Endodermal cell (in vitro differentiated cells): ENCODE results near the gene CEP128. TPM values are rescaled to one million over a fixed set of nuclear protein-coding genes. Genes with fewer than 3 reads are reported as not detected.
A peak's percentile ranks its signal among the peaks of the same experiment; 100 is the strongest.
"Not testable (repeated sequence)": the region's sequence is repeated elsewhere in the genome, so short reads cannot be mapped to it uniquely, and the experiment has no call there.

Source experiments
- DNase-seq: peaks from one replicate; pipeline ENCODE4 v3.0.0-alpha.2; 2017
- H3K27ac ChIP-seq: 2 replicates; pipeline ENCODE4 v1.5.1; 2013; ENCODE audit warnings: mild to moderate bottlenecking, low read depth, low read length, moderate library complexity
- H3K27me3 ChIP-seq: 2 replicates; pipeline ENCODE4 v1.6.1; 2013; ENCODE audit warnings: mild to moderate bottlenecking, low read length, moderate library complexity; ENCODE audit not compliant: insufficient read depth, control insufficient read depth, poor library complexity, severe bottlenecking
- H3K36me3 ChIP-seq: 2 replicates; pipeline ENCODE4 v1.7.0; 2013; ENCODE audit warnings: mild to moderate bottlenecking, low read length, moderate library complexity; ENCODE audit not compliant: control insufficient read depth, insufficient read depth
- H3K4me1 ChIP-seq: one replicate; pipeline ENCODE4 v1.7.0; 2013; ENCODE audit warnings: low read length; ENCODE audit not compliant: control insufficient read depth, insufficient read depth
- H3K4me3 ChIP-seq: 2 replicates; pipeline ENCODE4 v1.5.1; 2013; ENCODE audit warnings: mild to moderate bottlenecking, low read length, moderate library complexity
- H3K9ac ChIP-seq: 2 replicates; pipeline ENCODE4 v1.6.1; 2013; ENCODE audit warnings: mild to moderate bottlenecking, low read length, moderate library complexity; ENCODE audit not compliant: poor library complexity, severe bottlenecking; ENCODE audit errors: extremely low read depth
- H3K9me3 ChIP-seq: 2 replicates; pipeline ENCODE4 v1.6.1; 2013; ENCODE audit warnings: mild to moderate bottlenecking, low read length, moderate library complexity; ENCODE audit not compliant: control insufficient read depth
- H3K27ac Mint-ChIP-seq: 2 replicates; pipeline ENCODE4 v1.8.0; 2020; ENCODE audit warnings: mixed read lengths
- H3K27me3 Mint-ChIP-seq: 2 replicates; pipeline ENCODE4 v1.8.0; 2021; ENCODE audit warnings: mild to moderate bottlenecking, mixed read lengths; ENCODE audit not compliant: insufficient read depth
- H3K36me3 Mint-ChIP-seq: 2 replicates; pipeline ENCODE4 v1.8.0; 2020; ENCODE audit warnings: low read depth, mixed read lengths
- H3K4me1 Mint-ChIP-seq: 2 replicates; pipeline ENCODE4 v1.8.0; 2020; ENCODE audit warnings: mixed read lengths
- H3K4me3 Mint-ChIP-seq: 2 replicates; pipeline ENCODE4 v1.8.0; 2020; ENCODE audit warnings: mild to moderate bottlenecking, moderate library complexity, mixed read lengths
- H3K9me3 Mint-ChIP-seq: 2 replicates; pipeline ENCODE4 v1.8.0; 2020; ENCODE audit warnings: mild to moderate bottlenecking, mixed read lengths
- WGBS, 2 experiments: methylation state at CpG; one replicate each; pipeline versions ENCODE4 v1.1.5 to v1.1.7; 2013; ENCODE audit warnings: missing lambda C conversion rate in 2 of 2, mixed read lengths in 1 of 2; ENCODE audit not compliant: insufficient coverage in 1 of 2, insufficient read length in 1 of 2; 5-methylcytosine and 5-hydroxymethylcytosine counted together
- total RNA-seq, 2 donors: library from RNA; stranded (reverse); fragmentation: NEBNext Ultra II Directional in 1 of 2; extraction: Animal tissue kit (Norgen Biotek cat#: 25700) in 1 of 2; gene quantifications; 2 replicates in 1 of 2; 3 replicates in 1 of 2; pipeline ENCODE4 v1.2.1, GENCODE V29; 2021
- TF ChIP-seq, protein P1 (sequence below): fragments of 200-600 bp; sonication (generic); conservative IDR thresholded peaks from 2 replicates; pipeline ENCODE4 v1.5.0; 2021; ENCODE audit warnings: antibody characterized with exemption, mild to moderate bottlenecking

CEP128 gene
- total RNA-seq, 2 donors from 2014 or later, result 21.6 to 29.0 TPM

GRCh38 chr14:80956102-80956501 lies 14.6 kb upstream of the CEP128 start:
- peaks cover 21% of the 10 kb centered on the region for H3K4me1 Mint-ChIP-seq
- H3K4me3 Mint-ChIP-seq, result no peak overlapping the region
- H3K9me3 Mint-ChIP-seq, result no peaks in the 10 kb centered on the region
- DNase-seq, result no peak
- H3K36me3 ChIP-seq, result no peaks in the 10 kb centered on the region
- H3K4me1 ChIP-seq, result no peaks in the 10 kb centered on the region
- WGBS, 2 experiments, result 100% methylated on average over 1 to 2 of the region's 2 CpGs
- H3K9me3 ChIP-seq, result no peaks in the 10 kb centered on the region
- peaks cover 20% of the 10 kb centered on the region for H3K27me3 ChIP-seq
- H3K4me3 ChIP-seq, result no peak overlapping the region
- no peaks in the 10 kb centered on the region for H3K36me3 Mint-ChIP-seq
- H3K27ac Mint-ChIP-seq, result no peak overlapping the region
- H3K27ac ChIP-seq, result no peak overlapping the region
- H3K27me3 Mint-ChIP-seq, result peaks cover 31% of the 10 kb centered on the region
- no peak overlapping the region for H3K9ac ChIP-seq
- TF ChIP-seq, protein P1, sequence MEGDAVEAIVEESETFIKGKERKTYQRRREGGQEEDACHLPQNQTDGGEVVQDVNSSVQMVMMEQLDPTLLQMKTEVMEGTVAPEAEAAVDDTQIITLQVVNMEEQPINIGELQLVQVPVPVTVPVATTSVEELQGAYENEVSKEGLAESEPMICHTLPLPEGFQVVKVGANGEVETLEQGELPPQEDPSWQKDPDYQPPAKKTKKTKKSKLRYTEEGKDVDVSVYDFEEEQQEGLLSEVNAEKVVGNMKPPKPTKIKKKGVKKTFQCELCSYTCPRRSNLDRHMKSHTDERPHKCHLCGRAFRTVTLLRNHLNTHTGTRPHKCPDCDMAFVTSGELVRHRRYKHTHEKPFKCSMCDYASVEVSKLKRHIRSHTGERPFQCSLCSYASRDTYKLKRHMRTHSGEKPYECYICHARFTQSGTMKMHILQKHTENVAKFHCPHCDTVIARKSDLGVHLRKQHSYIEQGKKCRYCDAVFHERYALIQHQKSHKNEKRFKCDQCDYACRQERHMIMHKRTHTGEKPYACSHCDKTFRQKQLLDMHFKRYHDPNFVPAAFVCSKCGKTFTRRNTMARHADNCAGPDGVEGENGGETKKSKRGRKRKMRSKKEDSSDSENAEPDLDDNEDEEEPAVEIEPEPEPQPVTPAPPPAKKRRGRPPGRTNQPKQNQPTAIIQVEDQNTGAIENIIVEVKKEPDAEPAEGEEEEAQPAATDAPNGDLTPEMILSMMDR, result no peak

- WGBS, 2 experiments, result 38 to 39% methylated on average over 13 to 21 of the region's 21 CpGs
- Histone ChIP-seq H3K9ac (no peak within 1 kb of the TSS), H3K9me3 (no peaks in the 10 kb centered on the region), H3K4me3 (peak within 1 kb of the TSS; percentile 77), H3K27me3 (peaks cover 20% of the 10 kb centered on the region), H3K36me3 (no peaks in the 10 kb centered on the region), H3K27ac (no peak within 1 kb of the TSS), H3K4me1 (no peaks in the 10 kb centered on the region)
- Mint-ChIP-seq H3K4me1 (peaks cover 21% of the 10 kb centered on the region), H3K27me3 (peaks cover 33% of the 10 kb centered on the region), H3K36me3 (no peaks in the 10 kb centered on the region), H3K27ac (peak within 1 kb of the TSS; percentile 50), H3K9me3 (no peaks in the 10 kb centered on the region), H3K4me3 (peak within 1 kb of the TSS; percentile 63)
- DNase-seq, result peak; percentile 75
- TF ChIP-seq, protein P1, result no peak
Observed at GRCh38 chr14:80955416-80955941, 13.9 kb upstream of the CEP128 start, which contains the start of gene TSHR. TSS of gene TSHR (plus strand) at chr14:80955621. CDS start at chr14:80955681, 60 bp downstream.

DNA sequence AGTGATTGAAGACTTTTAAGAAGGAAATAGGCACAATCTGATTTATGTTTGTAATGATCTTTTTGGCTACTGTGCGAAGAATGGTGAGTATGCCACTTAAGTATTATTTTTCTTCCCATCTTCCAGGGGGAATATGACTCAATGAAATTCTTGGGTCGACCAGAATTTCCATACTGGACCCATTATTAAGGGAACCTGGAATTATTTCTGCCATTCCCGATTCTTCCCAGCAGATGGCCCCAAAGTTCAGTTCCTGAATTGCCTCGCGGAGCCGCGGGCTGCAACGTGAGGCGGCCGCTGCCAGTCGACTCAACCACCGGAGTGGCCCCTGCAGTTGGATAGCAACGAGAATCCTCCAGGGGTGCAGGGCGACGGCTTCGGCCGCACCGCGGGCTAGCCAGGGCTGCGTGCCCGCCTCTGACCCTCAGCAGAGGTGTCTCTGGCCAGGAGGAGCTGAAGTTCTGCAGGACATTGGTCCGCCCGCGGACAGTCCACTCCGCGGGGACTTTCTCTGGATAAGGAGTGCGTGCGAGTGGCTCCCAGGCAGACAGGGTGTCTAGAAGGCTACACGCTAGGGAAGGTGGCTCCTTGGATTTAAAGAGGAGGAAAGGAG lies 13.3 kb upstream of the CEP128 start:
- Mint-ChIP-seq H3K4me1 (peaks cover 14% of the 10 kb centered on the region), H3K4me3 (peak overlapping the region; percentile 63), H3K27me3 (peaks cover 39% of the 10 kb centered on the region), H3K36me3 (no peaks in the 10 kb centered on the region), H3K27ac (peak overlapping the region; percentile 50), H3K9me3 (no peaks in the 10 kb centered on the region)
- no peak overlapping the region for H3K27ac ChIP-seq
- peaks cover 21% of the 10 kb centered on the region for H3K27me3 ChIP-seq
- 0 to 1% methylated on average over 12 to 29 of the region's 29 CpGs for WGBS, 2 experiments
- H3K4me1 ChIP-seq, result no peaks in the 10 kb centered on the region
- H3K4me3 ChIP-seq, result peak overlapping the region; percentile 77
- H3K36me3 ChIP-seq, result no peaks in the 10 kb centered on the region
- no peaks in the 10 kb centered on the region for H3K9me3 ChIP-seq
- TF ChIP-seq, protein P1, result peak; percentile 90
- H3K9ac ChIP-seq, result no peak overlapping the region
- DNase-seq, result peak; percentile 94

DNA sequence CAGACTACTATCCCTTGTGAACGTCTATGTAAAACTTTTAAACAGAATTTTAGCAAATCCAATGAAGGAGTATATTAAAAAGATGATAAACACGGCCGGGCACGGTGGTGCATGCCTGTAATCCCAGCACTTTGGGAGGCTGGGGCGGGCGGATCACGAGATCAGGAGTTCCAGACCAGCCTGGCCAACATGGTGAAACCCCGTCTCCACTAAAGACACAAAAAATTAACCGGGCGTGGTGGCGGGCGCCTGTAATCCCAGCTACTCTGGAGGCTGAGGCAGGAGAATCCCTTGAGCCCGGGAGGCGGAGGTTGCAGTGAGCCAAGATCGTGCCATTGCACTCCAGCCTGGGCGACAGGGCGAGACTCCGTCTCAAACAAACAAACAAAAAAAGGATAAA lies 11.7 kb upstream of the CEP128 start:
- H3K4me1 ChIP-seq, H3K27ac Mint-ChIP-seq, H3K9me3 ChIP-seq, DNase-seq, H3K36me3 Mint-ChIP-seq, H3K27ac ChIP-seq, H3K4me3 Mint-ChIP-seq, H3K4me3 ChIP-seq, H3K9me3 Mint-ChIP-seq, H3K9ac ChIP-seq, H3K36me3 ChIP-seq, H3K4me1 Mint-ChIP-seq: not testable (repeated sequence)
- 92 to 94% methylated on average over 13 to 18 of the region's 18 CpGs for WGBS, 2 experiments
- H3K27me3 Mint-ChIP-seq, result peaks cover 50% of the 10 kb centered on the region
- H3K27me3 ChIP-seq, result peaks cover 36% of the 10 kb centered on the region
